ENCODE results near the gene PTER. TPM values are rescaled to one million over a fixed set of nuclear protein-coding genes. Genes with fewer than 3 reads are reported as not detected.

PTER gene
- total RNA-seq, 2 experiments from 2014 or later: 12.8 to 14.1 TPM

- CTCF ChIA-PET: no interaction called here
- Mint-ChIP-seq H3K27ac (no peak overlapping the region), H3K36me3 (ENCODE audit: low read depth) (no peaks in the 10 kb centered on the region), H3K27me3 (ENCODE audit: low read depth) (no peaks in the 10 kb centered on the region), H3K9me3 (ENCODE audit: insufficient read depth) (no peaks in the 10 kb centered on the region), H3K4me3 (no peak overlapping the region), H3K4me1 (ENCODE audit: low read depth) (no peaks in the 10 kb centered on the region)
- DNase-seq (no peak), ATAC-seq (no peak)
- POLR2A ChIA-PET: no interaction called here
Measured at GRCh38 chr10:16477757-16478156, 40.9 kb downstream of the PTER start.

GRCh38 chr10:16478801-16479200 is 42.0 kb downstream of the PTER start:
- no peaks in the 10 kb centered on the region for H3K9me3 Mint-ChIP-seq (ENCODE audit: insufficient read depth)
- no peak overlapping the region for H3K27ac Mint-ChIP-seq
- DNase-seq (no peak), ATAC-seq (no peak)
- H3K27me3 Mint-ChIP-seq (ENCODE audit: low read depth): no peaks in the 10 kb centered on the region
- ChIA-PET POLR2A (no interaction called here), CTCF (no interaction called here)
- H3K4me3 Mint-ChIP-seq: no peak overlapping the region
- no peaks in the 10 kb centered on the region for H3K4me1 Mint-ChIP-seq (ENCODE audit: low read depth)
- H3K36me3 Mint-ChIP-seq (ENCODE audit: low read depth): peaks cover 3% of the 10 kb centered on the region

- ATAC-seq (no peak), DNase-seq (no peak)
- CTCF ChIA-PET: no interaction called here
- H3K27ac Mint-ChIP-seq: no peak overlapping the region
- H3K4me3 Mint-ChIP-seq: no peak overlapping the region
- POLR2A ChIA-PET: no interaction called here
- H3K4me1 Mint-ChIP-seq (ENCODE audit: low read depth): no peaks in the 10 kb centered on the region
- H3K36me3 Mint-ChIP-seq (ENCODE audit: low read depth): peaks cover 9% of the 10 kb centered on the region
- H3K9me3 Mint-ChIP-seq (ENCODE audit: insufficient read depth): no peaks in the 10 kb centered on the region
- H3K27me3 Mint-ChIP-seq (ENCODE audit: low read depth): no peaks in the 10 kb centered on the region
Measured at GRCh38 chr10:16481052-16481728, 44.4 kb downstream of the PTER start.

GRCh38 chr10:16483241-16483917 is 46.6 kb downstream of the PTER start:
- Mint-ChIP-seq H3K4me1 (ENCODE audit: low read depth) (no peaks in the 10 kb centered on the region), H3K4me3 (no peak overlapping the region), H3K27ac (no peak overlapping the region), H3K36me3 (ENCODE audit: low read depth) (peaks cover 13% of the 10 kb centered on the region), H3K27me3 (ENCODE audit: low read depth) (no peaks in the 10 kb centered on the region), H3K9me3 (ENCODE audit: insufficient read depth) (no peaks in the 10 kb centered on the region)
- ATAC-seq: no peak
- ChIA-PET POLR2A (no interaction called here), CTCF (no interaction called here)
- DNase-seq: no peak

GRCh38 chr10:16490511-16490910 is 53.7 kb downstream of the PTER start:
- no peak for DNase-seq
- Mint-ChIP-seq H3K36me3 (ENCODE audit: low read depth) (peaks cover 14% of the 10 kb centered on the region), H3K27me3 (ENCODE audit: low read depth) (no peaks in the 10 kb centered on the region), H3K4me1 (ENCODE audit: low read depth) (no peaks in the 10 kb centered on the region), H3K4me3 (no peak overlapping the region), H3K9me3 (ENCODE audit: insufficient read depth) (no peaks in the 10 kb centered on the region), H3K27ac (no peak overlapping the region)
- ChIA-PET POLR2A (no interaction called here), CTCF (interaction anchor here (1.5 kb wide), 1 partner anchor 55 kb away, joined by 3 read pairs; no protein-coding TSS in a partner anchor)
- ATAC-seq: no peak

GRCh38 chr10:16491933-16492332 is 55.1 kb downstream of the PTER start:
- no peaks in the 10 kb centered on the region for H3K4me1 Mint-ChIP-seq (ENCODE audit: low read depth)
- no peaks in the 10 kb centered on the region for H3K9me3 Mint-ChIP-seq (ENCODE audit: insufficient read depth)
- H3K4me3 Mint-ChIP-seq: no peak overlapping the region
- ATAC-seq (no peak), DNase-seq (no peak)
- H3K27me3 Mint-ChIP-seq (ENCODE audit: low read depth): no peaks in the 10 kb centered on the region
- CTCF ChIA-PET: no interaction called here
- POLR2A ChIA-PET: no interaction called here
- peaks cover 12% of the 10 kb centered on the region for H3K36me3 Mint-ChIP-seq (ENCODE audit: low read depth)
- no peak overlapping the region for H3K27ac Mint-ChIP-seq

GRCh38 chr10:16493884-16494536 is 57.2 kb downstream of the PTER start:
- Mint-ChIP-seq H3K4me3 (no peak overlapping the region), H3K9me3 (ENCODE audit: insufficient read depth) (no peaks in the 10 kb centered on the region), H3K4me1 (ENCODE audit: low read depth) (no peaks in the 10 kb centered on the region), H3K36me3 (ENCODE audit: low read depth) (peaks cover 8% of the 10 kb centered on the region), H3K27ac (no peak overlapping the region), H3K27me3 (ENCODE audit: low read depth) (no peaks in the 10 kb centered on the region)
- DNase-seq: no peak
- no peak for ATAC-seq
- ChIA-PET CTCF (no interaction called here), POLR2A (no interaction called here)

GRCh38 chr10:16497911-16498310 is 61.1 kb downstream of the PTER start:
- Mint-ChIP-seq H3K27me3 (ENCODE audit: low read depth) (no peaks in the 10 kb centered on the region), H3K4me1 (ENCODE audit: low read depth) (no peaks in the 10 kb centered on the region), H3K4me3 (no peak overlapping the region), H3K9me3 (ENCODE audit: insufficient read depth) (no peaks in the 10 kb centered on the region), H3K27ac (no peak overlapping the region), H3K36me3 (ENCODE audit: low read depth) (peaks cover 2% of the 10 kb centered on the region)
- ATAC-seq (no peak), DNase-seq (no peak)
- POLR2A ChIA-PET: no interaction called here
- CTCF ChIA-PET: no interaction called here

GRCh38 chr10:16505161-16505560 is 68.4 kb downstream of the PTER start:
- Mint-ChIP-seq H3K4me3 (no peak overlapping the region), H3K9me3 (ENCODE audit: insufficient read depth) (no peaks in the 10 kb centered on the region), H3K4me1 (ENCODE audit: low read depth) (no peaks in the 10 kb centered on the region), H3K27me3 (ENCODE audit: low read depth) (no peaks in the 10 kb centered on the region), H3K27ac (no peak overlapping the region), H3K36me3 (ENCODE audit: low read depth) (peaks cover 2% of the 10 kb centered on the region)
- no peak for ATAC-seq
- ChIA-PET CTCF (no interaction called here), POLR2A (no interaction called here)
- DNase-seq: no peak

- H3K9me3 Mint-ChIP-seq (ENCODE audit: insufficient read depth): no peaks in the 10 kb centered on the region
- POLR2A ChIA-PET: no interaction called here
- H3K4me3 Mint-ChIP-seq: no peak overlapping the region
- H3K4me1 Mint-ChIP-seq (ENCODE audit: low read depth): no peaks in the 10 kb centered on the region
- H3K36me3 Mint-ChIP-seq (ENCODE audit: low read depth): no peaks in the 10 kb centered on the region
- no peaks in the 10 kb centered on the region for H3K27me3 Mint-ChIP-seq (ENCODE audit: low read depth)
- DNase-seq: no peak
- ATAC-seq: no peak
- no peak overlapping the region for H3K27ac Mint-ChIP-seq
- CTCF ChIA-PET: no interaction called here
Measured at GRCh38 chr10:16509996-16510395, 73.2 kb downstream of the PTER start.

- Mint-ChIP-seq H3K27ac (no peak overlapping the region), H3K9me3 (ENCODE audit: insufficient read depth) (no peaks in the 10 kb centered on the region), H3K27me3 (ENCODE audit: low read depth) (no peaks in the 10 kb centered on the region), H3K36me3 (ENCODE audit: low read depth) (no peaks in the 10 kb centered on the region), H3K4me3 (no peak overlapping the region), H3K4me1 (ENCODE audit: low read depth) (no peaks in the 10 kb centered on the region)
- no peak for DNase-seq
- ChIA-PET CTCF (no interaction called here), POLR2A (no interaction called here)
- no peak for ATAC-seq
Measured at GRCh38 chr10:16510843-16511242, 74.0 kb downstream of the PTER start.

GRCh38 chr10:16518822-16519221 is 82.0 kb downstream of the PTER start:
- no peaks in the 10 kb centered on the region for H3K9me3 Mint-ChIP-seq (ENCODE audit: insufficient read depth)
- H3K4me1 Mint-ChIP-seq (ENCODE audit: low read depth): peaks cover 10% of the 10 kb centered on the region
- peaks cover 31% of the 10 kb centered on the region for H3K27me3 Mint-ChIP-seq (ENCODE audit: low read depth)
- H3K36me3 Mint-ChIP-seq (ENCODE audit: low read depth): peaks cover 3% of the 10 kb centered on the region
- DNase-seq (no peak), ATAC-seq (no peak)
- POLR2A ChIA-PET: no interaction called here
- CTCF ChIA-PET: interaction anchor here (1.2 kb wide), 1 partner anchor 26 kb away, joined by 5 read pairs; no protein-coding TSS in a partner anchor
- H3K4me3 Mint-ChIP-seq: no peak overlapping the region
- no peak overlapping the region for H3K27ac Mint-ChIP-seq
